ENCODE results near the gene ZBTB40. TPM values are rescaled to one million over a fixed set of nuclear protein-coding genes. Genes with fewer than 3 reads are reported as not detected.

Gene ZBTB40
- total and polyA plus RNA-seq, 2 of the 13 experiments (the other 11 are each of a cell fraction or from before 2014, with no cell fraction given): 8.8 to 16.5 TPM

DNA sequence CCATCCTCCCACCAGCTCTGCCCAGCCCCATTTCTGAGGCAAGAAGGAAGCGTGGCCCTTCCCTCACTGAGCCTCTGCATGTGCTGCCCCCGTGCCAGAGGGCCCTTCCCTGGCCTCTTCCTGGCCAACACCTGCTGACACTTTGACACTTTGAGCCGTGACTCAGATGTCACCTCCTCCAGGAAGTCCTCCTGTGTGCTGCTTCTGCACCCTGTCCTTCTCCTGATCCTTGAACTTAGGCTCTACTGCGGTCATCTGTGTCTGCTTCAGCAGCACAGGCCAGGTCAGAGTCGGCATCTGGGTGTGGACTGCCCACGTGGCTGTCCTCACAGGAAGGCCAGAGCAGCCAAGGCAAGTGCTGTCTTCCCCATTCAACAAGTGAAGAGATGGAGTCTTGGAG is 92.0 kb downstream of the ZBTB40 start (continued):
- TF ChIP-seq CSRNP1 (CRISPR knock-in tag; IDR thresholded peaks at IDR 0.05): no peak
- peak; percentile 47 for TF ChIP-seq ZNF687 (CRISPR knock-in tag; IDR thresholded peaks at IDR 0.05)
- no peak for TF ChIP-seq TP53 (CRISPR knock-in tag; conservative IDR thresholded peaks at IDR 0.05)
- no peak for TF ChIP-seq FOXJ3 (CRISPR knock-in tag; IDR thresholded peaks at IDR 0.05; ENCODE audit: borderline replicate concordance)
- TF ChIP-seq ZMYM3 (CRISPR knock-in tag; IDR thresholded peaks at IDR 0.05): peak; percentile 97
- TF ChIP-seq ZFP36 (IDR thresholded peaks at IDR 0.05; ENCODE audit: borderline replicate concordance, low read depth, low read length, partially characterized antibody): peak; percentile 98
- peak; percentile 54; the same call in 1 of the 2 replicates for TF ChIP-seq JUN (CRISPR knock-in tag; IDR thresholded peaks at IDR 0.05)
- no peak for TF ChIP-seq SMARCC2 (IDR thresholded peaks at IDR 0.05)
- 0 out of 2 replicates have a peak, but pooled peaks have one; percentile 20 for TF ChIP-seq NFE2L2 (IDR thresholded peaks at IDR 0.05; ENCODE audit: low read length)
- TF ChIP-seq TBX3 (IDR thresholded peaks at IDR 0.05; ENCODE audit: borderline replicate concordance): peak; percentile 46; the same call in 1 of the 2 replicates
- TF ChIP-seq, protein P1, sequence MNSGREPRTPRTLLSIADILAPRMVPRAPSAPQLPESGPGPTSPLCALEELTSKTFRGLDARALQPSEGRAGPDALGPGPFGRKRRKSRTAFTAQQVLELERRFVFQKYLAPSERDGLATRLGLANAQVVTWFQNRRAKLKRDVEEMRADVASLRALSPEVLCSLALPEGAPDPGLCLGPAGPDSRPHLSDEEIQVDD (CRISPR knock-in tag; IDR thresholded peaks at IDR 0.05; ENCODE audit: borderline replicate concordance): no peak
- TF ChIP-seq THAP11 (CRISPR knock-in tag; IDR thresholded peaks at IDR 0.05): no peak
- TF ChIP-seq ZNF703 (CRISPR knock-in tag; IDR thresholded peaks at IDR 0.05; ENCODE audit: borderline replicate concordance): no peak
- TF ChIP-seq YEATS2 (CRISPR knock-in tag; IDR thresholded peaks at IDR 0.05; ENCODE audit: borderline replicate concordance): no peak
- TF ChIP-seq, protein P2, sequence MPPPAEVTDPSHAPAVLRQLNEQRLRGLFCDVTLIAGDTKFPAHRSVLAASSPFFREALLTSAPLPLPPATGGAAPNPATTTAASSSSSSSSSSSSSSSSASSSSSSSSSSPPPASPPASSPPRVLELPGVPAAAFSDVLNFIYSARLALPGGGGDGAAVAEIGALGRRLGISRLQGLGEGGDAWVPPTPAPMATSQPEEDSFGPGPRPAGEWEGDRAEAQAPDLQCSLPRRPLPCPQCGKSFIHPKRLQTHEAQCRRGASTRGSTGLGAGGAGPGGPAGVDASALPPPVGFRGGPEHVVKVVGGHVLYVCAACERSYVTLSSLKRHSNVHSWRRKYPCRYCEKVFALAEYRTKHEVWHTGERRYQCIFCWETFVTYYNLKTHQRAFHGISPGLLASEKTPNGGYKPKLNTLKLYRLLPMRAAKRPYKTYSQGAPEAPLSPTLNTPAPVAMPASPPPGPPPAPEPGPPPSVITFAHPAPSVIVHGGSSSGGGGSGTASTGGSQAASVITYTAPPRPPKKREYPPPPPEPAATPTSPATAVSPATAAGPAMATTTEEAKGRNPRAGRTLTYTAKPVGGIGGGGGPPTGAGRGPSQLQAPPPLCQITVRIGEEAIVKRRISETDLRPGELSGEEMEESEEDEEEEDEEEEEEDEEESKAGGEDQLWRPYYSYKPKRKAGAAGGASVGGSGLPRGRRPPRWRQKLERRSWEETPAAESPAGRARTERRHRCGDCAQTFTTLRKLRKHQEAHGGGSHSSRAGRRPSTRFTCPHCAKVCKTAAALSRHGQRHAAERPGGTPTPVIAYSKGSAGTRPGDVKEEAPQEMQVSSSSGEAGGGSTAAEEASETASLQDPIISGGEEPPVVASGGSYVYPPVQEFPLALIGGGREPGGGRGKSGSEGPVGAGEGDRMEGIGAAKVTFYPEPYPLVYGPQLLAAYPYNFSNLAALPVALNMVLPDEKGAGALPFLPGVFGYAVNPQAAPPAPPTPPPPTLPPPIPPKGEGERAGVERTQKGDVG (CRISPR knock-in tag; IDR thresholded peaks at IDR 0.05; ENCODE audit: borderline replicate concordance): no peak
- TF ChIP-seq HDAC1 (CRISPR knock-in tag; IDR thresholded peaks at IDR 0.05): 0 out of 2 replicates have a peak, but pooled peaks have one; percentile 26
- TF ChIP-seq ZNF629 (CRISPR knock-in tag; conservative IDR thresholded peaks at IDR 0.05): 0 out of 2 replicates have a peak, but pooled peaks have one; percentile 10
- TF ChIP-seq ZNF788 (CRISPR knock-in tag; IDR thresholded peaks at IDR 0.05; ENCODE audit: borderline replicate concordance): peak; percentile 50; the same call in 1 of the 2 replicates
- TF ChIP-seq ZNF605 (CRISPR knock-in tag; IDR thresholded peaks at IDR 0.05): no peak
- TF ChIP-seq MAX (IDR thresholded peaks at IDR 0.05): peak; percentile 25; the same call in 1 of the 2 replicates
- no peak for TF ChIP-seq ZNF138 (CRISPR knock-in tag; IDR thresholded peaks at IDR 0.05; ENCODE audit: low read depth)

All from HepG2 (cell line).